Ramos (cell line): ENCODE measurements around the gene CHST12.

Source experiments
- in situ Hi-C: fragments of 300-500 bp; cut with MboI; formaldehyde crosslinking; loops from one replicate; pipeline ENCODE4 v1.14.3; 2022; ENCODE audit warnings: low sequenced_read_pairs; ENCODE audit not compliant: unreplicated experiment

The CHST12 gene

DNA sequence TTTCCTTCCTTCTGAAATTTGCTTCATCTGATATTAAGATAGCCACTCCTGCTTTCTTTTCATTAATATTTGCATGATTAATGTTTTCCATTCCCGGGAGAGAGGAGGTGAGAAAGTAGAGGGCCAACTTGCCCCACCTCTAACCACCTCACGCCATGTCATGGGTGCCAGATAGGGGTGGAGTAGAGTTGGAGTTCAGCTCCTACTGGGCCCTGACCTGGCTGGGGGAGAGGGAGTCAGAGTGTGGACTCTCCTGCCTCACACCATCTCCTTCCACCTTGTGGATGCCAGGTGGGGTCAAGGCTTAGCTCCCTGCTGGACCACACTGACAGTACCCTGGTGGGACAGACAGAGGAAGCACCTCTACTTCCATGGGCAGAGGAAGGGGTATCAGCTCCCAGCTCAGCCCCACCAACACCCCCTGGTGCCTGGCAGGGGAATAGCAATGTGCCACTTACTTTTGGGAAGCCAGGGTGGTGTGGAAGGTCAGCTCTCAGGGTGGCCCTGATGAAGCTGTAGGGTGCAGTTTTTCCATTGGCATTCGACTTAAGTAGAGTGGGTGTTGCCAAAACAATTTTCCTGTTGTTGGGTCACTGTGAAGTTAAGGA, 28.0 kb downstream of the CHST12 start:
- in situ Hi-C loops, result no loop called here

DNA sequence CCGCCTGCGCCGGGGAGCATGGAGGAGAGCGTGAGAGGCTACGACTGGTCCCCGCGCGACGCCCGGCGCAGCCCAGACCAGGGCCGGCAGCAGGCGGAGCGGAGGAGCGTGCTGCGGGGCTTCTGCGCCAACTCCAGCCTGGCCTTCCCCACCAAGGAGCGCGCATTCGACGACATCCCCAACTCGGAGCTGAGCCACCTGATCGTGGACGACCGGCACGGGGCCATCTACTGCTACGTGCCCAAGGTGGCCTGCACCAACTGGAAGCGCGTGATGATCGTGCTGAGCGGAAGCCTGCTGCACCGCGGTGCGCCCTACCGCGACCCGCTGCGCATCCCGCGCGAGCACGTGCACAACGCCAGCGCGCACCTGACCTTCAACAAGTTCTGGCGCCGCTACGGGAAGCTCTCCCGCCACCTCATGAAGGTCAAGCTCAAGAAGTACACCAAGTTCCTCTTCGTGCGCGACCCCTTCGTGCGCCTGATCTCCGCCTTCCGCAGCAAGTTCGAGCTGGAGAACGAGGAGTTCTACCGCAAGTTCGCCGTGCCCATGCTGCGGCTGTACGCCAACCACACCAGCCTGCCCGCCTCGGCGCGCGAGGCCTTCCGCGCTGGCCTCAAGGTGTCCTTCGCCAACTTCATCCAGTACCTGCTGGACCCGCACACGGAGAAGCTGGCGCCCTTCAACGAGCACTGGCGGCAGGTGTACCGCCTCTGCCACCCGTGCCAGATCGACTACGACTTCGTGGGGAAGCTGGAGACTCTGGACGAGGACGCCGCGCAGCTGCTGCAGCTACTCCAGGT, 29.7 kb downstream of the CHST12 start:
- in situ Hi-C loops, result no loop called here

GRCh38 chr7:2433713-2434550, 30.5 kb downstream of the CHST12 start:
- in situ Hi-C loops, result no loop called here

DNA sequence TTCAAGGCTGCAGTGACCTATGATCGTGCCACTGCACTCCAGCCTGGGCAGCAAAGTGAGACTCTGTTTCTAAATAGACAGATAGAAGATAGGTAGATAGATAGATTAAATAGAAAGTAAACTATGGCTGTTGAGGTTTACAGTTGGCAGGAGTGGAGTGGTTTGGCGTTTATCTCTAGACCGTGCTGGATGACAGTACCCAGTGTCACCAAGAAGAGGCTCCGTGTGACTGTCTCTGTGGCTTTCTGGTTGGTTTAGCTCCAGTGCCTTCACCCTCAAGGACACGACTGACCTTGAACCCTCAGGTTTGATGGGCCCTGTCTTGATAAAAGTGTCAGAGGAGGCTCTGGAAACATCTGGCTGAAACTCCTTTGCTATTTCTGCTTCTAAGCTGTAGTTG, 31.7 kb downstream of the CHST12 start:
- in situ Hi-C loops, result no loop called here

- in situ Hi-C loops, result no loop called here
These were observed 33.1 kb downstream of the CHST12 start for GRCh38 chr7:2436341-2437104.

- in situ Hi-C loops, result no loop called here
These were observed 33.7 kb downstream of the CHST12 start for GRCh38 chr7:2437136-2437535.

- in situ Hi-C loops, result no loop called here
These were observed 34.2 kb downstream of the CHST12 start for GRCh38 chr7:2437537-2438148.

GRCh38 chr7:2438186-2438585, 34.8 kb downstream of the CHST12 start:
- in situ Hi-C loops, result no loop called here

DNA sequence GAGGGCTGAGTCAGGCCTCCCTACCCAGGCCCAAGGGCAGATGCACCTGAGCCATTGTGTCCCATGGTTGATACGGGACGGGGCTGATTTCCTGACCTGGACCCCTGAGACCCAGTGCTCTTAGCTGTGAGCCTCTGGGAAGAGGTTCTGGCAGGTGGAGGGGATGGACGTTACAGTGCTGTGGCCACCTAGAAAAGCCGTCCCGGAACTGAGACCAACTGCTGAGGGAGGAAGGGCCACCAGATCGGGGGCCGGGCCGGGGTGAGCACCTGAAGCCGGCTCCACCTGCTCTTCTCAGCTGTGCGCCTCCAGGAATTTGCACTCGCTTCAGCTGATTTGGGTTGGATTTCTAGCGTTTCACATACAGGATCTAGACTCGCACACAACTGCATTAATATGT, 35.4 kb downstream of the CHST12 start:
- in situ Hi-C loops, result no loop called here

GRCh38 chr7:2440608-2441245, 37.3 kb downstream of the CHST12 start:
- in situ Hi-C loops, result no loop called here

- in situ Hi-C loops, result no loop called here
These were observed 38.1 kb downstream of the CHST12 start for GRCh38 chr7:2441430-2442058.

GRCh38 chr7:2443491-2443890, 40.1 kb downstream of the CHST12 start:
- in situ Hi-C loops, result no loop called here

DNA sequence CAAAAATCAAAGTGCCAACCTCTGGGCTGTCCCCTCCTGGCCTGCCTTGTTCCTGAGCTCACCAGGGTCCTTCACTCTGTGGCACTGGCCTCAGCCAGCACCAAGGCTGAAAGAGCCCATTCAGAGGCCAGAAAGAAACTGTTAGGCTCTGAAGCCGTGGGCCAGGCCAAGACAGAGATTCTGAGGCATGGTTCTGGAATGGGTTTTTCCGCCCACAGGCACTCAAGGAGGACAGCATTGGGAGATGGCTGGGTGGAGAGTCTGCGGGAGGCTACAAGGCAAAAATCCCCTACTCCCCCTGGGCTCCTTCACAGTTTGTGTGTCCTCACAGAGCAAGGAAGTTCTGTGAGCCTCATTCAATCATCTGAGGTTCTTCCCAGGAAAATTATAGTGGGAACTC, 41.1 kb downstream of the CHST12 start:
- in situ Hi-C loops, result no loop called here

- in situ Hi-C loops, result no loop called here
These were observed 41.6 kb downstream of the CHST12 start for GRCh38 chr7:2445047-2445446.

- in situ Hi-C loops, result no loop called here
These were observed 42.6 kb downstream of the CHST12 start for GRCh38 chr7:2445898-2446555.

GRCh38 chr7:2446676-2447075, 43.3 kb downstream of the CHST12 start:
- in situ Hi-C loops, result no loop called here

GRCh38 chr7:2450198-2451107, 47.0 kb downstream of the CHST12 start:
- in situ Hi-C loops, result loop anchor here (10.0 kb wide), 1 partner anchor 234 kb away; the partner anchor contains the start of gene AMZ1
